T-helper 1 cell treated with Interleukin-12 subunit alpha and Interleukin-12 subunit beta and Interleukin-4 antibody, amounts not matched to agents 30 ng/mL and 1 ng/mL, for 36 hours (primary cell): ENCODE results near the gene SLC43A1. TPM values are rescaled to one million over a fixed set of nuclear protein-coding genes. Genes with fewer than 3 reads are reported as not detected.

Source experiments
- intact Hi-C: fragments of 100-400 bp; cut with micrococcal nuclease; formaldehyde crosslinking; loops from one replicate; pipeline ENCODE4 v1.15.1; 2024
- total RNA-seq: library from RNA; stranded (reverse); gene quantifications from 2 replicates; pipeline ENCODE4 v1.2.3, GENCODE V29; 2022

The SLC43A1 gene
- total RNA-seq, 1 donor from 2014 or later: 12.9 TPM

DNA sequence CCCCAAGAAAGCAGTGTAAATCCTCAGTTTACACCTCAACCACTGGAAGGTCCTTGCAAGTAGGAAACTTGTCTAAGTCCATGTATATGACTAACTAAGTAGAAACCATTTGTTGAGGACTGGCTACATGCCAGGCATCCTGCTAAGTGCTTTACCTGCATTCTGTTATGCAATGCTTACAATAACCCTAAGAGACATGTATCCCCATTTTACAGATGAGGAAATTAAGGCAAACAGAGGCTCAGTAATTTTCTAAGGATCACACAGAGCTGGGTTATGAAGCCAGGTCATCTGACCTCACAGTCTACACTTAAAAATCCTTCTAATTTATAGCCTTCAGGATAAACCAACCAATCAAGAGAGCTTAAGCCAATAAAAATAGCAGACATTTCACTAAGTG is 13.5 kb upstream of the SLC43A1 start:
- intact Hi-C loops: no loop called here

DNA sequence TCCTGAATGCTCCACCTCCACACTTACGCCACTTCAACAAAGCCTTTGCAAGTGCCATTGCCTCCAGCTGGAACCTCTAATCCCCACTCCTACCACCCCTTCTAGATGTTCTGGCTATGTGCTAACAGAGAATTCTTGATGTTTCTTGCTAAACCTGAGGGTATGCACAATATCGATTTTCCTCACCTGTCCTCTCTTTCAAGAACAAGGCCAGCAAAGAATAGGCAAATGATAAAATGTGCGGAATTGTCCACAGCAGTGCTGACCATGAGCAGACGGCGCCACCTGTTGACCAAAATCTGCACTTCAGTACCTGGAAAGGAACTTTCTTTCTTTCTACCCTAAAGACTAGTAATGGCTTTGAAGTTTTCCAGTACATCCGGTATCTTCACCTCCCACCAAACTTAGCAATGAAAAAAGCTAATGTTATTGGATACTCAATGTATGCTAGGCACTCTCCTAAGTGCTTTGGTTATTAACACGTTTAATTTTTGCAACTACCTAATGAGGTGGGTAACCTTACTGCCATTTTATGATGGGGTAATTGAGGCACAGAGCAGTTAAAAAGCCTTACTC is 11.6 kb upstream of the SLC43A1 start:
- intact Hi-C loops: loop anchor here (1.0 to 2.0 kb wide), 4 partner anchors 34 to 182 kb away; no protein-coding TSS in a partner anchor

DNA sequence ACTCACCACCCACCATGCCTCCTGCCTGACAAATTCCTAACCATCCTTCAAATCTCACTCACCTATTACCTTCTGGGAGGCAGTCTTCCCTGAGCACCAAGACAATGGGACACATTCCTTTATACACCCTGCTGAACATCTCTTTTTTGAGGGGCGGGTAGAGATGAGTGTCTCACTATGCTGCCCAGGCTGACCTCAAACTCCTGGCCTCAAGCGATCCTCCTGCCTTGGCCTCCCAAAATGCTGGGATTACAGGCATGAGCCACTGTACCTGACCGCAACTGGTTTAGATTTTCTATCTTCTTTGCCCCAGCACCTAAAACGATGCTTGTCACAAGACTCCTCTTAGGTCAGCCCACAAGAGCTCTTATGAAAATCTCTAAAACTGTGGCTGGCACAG is 7.9 kb upstream of the SLC43A1 start:
- intact Hi-C loops: no loop called here

DNA sequence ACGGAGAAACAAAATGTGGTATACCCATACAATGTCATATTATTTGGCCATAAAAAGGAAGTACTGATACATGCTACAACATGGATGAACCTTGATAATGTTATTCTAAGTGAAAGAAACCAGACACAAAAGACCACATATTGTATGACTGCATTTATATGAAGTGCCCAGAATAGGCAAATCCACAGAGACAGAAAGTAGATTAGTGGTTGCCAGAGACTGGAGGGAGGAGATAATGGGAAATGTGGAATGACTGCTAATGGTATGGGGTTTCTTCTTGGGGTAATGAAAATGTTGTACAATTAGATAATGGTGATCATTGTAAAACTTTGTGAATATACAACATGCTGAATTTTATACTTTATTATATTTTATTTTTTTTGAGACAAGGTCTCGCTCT is 5.6 kb upstream of the SLC43A1 start:
- intact Hi-C loops: no loop called here

DNA sequence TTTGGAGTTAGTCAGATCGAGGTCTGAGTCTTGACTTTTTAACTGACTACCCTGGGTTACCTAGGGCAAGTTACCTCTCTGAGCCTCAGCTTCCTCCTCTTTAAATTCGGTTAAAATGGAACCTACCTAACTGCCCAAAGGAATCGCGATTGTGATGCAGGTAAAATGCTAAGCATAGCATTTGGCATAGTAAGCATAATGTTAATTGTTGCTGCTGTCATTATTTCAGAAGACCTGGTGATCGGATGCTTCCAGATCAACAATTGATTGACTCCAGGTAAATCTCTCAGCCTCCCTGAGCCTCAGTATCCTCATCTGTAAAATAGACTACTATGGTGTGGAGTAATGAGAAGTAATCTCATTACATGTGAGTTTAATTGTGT is 550 bp upstream of the SLC43A1 start:
- intact Hi-C loops: no loop called here

DNA sequence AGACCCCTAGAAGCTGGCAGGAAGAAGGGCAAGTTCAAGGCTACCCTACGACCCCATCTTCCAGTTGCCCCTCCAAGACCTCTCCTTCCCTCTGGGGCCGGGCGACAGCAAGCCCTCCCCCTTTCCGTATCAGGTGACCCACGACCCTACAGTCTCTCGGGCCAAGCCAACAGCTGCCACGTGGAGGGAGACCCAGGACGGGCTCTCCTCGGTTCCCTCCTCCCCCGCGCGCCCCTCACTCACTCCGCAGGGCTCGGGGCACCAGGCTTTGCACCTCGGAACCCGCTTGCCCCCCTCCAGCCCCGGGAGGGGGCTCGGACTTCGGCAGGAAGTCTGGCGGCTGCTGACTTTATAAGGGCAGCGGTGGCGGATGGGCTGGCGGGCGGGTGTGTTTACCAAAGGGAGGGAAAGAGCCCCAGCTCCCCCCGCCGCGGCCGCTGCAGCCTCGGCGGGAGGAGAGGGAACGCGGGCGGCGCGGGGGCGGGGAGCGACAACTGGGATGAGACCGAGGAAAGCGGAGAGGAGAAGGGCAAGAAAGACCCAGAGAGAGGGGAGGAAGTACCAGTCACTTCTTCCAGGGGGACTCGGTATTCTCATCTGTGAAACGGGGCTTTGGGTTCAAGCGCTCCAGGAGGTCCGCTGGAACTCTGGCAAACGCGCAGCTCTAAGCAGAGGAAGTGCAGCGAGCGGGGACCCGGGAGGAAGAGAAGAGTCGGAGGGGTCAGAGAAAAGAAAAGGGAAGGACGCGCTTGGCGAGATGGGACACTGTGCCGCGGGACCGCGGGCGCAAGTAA is 767 bp downstream of the SLC43A1 start:
- intact Hi-C loops: loop anchor here (1.0 to 2.0 kb wide), 3 partner anchors 16 to 32 kb away; partner anchors contain the start of gene TIMM10

DNA sequence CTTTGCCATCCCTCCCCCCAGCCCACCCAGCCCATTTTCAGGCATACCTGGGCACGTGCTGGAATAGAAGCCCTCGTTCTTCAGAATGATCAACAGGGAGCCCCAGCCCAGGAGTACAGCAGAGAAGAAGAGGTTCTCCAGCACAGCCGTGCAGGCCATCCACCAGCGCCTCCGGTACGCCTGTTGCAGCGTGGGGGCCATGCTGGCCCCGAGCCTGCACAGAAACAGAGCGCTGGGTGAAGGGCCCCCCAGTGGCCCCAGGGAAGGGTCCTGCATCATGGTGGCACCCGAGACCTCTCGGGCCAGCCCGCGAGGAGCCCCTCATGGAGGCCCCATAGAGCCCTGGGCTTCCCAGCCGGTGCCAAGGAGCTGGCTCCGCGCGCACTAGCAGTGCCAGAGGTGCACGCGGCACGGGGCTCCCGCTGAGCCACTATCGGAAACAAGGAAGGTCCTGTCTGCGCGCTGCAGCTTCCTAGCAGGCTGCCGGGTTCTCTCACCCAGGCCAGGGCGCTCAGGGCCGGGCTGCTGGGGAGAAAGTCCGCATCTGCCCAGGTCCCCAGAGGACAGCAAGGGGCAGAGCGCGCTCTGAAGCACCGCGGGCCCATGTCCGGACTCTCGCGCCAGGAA is 1.5 kb downstream of the SLC43A1 start:
- intact Hi-C loops: loop anchor here (2.0 kb wide), 1 partner anchor 31 kb away; no protein-coding TSS in a partner anchor

DNA sequence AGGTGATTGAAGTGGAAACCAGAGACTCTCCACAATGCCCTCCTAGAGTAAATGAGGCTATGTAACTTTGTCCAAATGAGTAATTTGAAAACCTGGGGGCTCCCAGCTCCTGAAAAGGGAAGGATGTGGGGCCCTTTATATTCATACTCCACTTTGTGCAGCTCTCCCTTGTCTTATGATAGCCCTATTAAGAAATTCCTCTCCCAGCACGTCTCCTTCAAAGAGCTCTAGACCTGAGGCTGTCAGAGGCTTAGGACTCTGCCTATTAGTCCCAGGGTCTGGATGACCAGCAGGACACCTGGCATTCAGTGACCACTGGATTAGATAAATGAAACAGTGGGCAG is 2.1 kb downstream of the SLC43A1 start:
- intact Hi-C loops: no loop called here

DNA sequence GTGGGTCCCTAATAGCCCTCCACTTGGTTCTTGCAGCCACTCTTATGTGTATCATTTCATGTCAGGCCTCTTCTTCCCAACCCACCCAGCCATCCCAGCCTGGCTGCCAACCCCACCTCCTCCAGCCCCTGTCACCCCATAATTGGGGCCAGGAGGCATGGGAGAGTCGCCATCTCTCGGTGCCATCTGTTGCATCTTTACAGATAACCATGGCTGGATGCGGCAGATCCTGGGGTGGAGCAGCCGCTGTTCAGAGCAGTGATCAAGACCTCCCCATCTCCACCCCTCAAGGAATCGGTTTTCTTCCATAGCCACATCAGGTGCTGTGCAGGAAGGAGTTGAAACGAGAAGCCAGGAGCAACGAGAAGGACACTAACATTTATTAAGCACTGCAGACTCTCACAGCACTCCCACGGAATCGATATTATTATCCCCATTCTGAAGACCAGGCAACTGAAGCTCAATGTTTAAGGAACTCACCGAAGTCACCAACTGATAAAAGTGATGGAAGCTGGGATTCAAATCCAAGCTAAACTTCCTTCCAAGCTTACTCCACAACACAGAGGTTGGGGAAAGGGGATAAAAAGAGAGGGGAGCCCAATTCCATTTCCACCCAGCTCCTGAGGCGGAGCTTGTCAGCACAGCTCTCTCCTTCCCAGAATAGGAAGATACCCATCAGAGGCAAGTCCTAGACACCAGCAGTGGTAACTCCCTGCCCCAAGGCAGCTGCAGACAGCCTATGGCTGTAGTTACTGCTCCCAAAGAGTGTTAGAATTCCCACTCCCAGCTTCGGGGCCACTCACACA is 2.7 kb downstream of the SLC43A1 start:
- intact Hi-C loops: no loop called here

DNA sequence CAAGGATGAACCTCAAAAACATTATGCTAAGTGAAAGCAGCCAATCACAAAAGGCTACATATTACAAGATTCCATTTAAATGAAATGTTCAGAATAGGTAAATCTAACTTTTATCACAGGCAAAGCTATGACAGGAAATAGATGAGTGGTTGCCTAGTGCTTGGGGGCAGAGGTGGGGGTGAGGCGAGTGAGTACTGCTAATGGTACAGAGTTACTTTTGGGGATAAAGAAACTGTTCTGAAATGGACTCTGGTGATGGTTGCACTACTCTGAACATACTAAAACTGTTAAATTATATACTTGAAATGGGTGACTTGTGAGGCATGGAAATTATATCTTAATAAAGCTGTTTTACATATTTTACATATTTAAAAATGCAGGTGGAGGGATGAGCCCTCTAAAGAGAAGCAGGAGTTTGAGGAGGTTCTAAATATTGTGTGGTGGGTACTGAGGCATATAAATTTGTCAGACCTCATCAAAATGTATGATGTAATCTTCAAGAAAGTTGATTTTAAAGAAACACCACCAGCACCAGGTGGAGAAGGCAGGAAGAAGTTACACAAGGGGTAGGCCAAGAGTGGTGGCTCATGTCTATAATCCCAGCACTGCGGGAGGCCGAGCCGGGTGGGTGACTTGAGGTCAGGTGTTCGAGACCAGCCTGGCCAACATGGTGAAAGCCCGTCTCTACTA is 3.6 kb downstream of the SLC43A1 start:
- intact Hi-C loops: no loop called here

DNA sequence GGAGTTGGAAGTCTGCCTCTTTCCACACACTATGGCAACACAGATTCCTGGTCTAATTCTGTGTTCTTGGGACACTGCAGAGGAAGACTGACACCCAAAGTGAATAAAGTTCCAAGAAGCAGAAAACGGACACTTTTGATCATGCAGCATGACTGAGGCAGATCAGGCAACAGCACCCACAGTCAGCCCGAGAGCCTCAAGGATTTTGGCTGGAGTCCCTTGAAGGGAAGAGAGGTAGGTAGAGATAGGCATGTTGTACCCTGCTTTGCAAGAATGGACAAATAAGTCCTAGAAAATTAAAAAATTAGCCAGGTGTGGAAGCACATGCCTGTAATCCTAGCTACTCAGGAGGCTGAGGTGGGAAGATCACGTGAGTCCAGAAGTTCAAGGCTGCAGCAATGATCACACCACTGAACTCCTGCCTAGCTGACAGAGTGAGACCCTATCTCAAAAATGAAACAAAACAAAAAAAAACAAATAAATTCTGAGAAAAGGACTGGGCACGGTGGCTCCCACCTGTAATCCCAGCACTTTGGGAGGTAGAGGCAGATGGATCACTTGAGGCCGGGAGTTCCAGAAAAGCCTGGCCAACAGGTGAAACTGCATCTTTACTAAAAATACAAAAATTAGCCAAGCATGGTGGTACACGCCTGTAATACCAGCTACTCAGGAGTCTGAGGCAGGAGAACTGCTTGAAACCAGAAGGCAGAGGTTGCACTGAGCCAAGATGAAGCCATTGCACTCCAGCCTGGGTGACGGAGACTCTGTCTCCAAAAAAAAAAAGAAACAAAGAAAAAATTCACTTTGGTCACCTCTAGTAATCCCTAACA is 6.9 kb downstream of the SLC43A1 start:
- intact Hi-C loops: no loop called here

DNA sequence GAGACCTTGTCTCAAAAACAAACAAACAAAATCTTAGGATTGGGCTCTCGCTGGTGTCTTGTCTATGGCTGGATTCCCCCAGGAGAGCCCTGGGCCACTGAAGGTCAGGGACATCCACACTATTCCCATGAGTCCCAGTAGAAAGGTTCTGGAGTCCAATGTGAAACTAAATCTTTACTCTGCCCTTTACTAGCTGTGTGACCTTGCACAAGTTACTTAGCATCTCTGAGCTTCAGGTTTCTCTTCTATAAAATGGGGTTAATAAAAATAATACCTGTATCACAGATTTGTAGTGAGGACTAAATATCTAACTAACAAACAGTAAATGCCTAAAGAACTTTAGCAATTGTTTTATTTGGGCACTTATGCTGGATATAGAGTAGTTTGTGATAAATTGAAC is 9.0 kb downstream of the SLC43A1 start:
- intact Hi-C loops: no loop called here

DNA sequence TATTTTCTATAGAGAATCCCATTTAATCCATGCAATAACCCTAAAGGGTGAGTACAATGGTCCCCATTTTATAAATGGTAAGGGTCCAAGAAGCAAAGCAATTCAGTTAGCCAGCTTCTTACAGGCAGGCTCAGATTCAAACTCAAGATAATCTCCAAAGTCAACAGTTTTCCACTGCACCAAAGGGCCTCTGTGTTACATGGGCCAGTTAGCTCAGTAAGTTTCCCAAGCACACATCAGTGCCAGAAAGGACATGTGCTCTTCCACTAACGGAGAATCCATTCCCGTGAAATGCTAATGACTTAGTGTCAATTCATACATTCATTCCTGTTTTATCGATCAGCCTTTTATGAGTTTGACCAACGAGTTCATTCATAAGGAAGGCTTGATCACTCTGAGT is 11.0 kb downstream of the SLC43A1 start:
- intact Hi-C loops: no loop called here

DNA sequence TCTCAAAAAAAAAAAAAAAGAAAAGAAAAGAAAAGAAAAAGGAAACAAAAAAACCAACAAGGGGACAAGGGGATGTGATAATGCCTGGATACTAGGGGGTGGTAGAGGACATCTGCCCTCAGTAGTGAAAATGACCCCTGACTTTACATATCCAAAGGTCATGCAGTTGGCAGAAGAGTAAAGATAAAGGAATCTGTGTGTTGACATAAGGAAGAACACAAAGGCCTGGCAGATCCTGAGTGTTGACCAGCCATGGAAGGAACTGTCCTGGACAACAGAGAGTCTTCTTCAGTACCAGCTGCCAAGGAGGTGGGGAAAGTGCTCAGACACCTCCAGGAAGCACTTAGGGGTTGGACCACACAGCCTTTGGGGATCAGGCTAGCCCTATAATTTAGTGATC is 12.6 kb downstream of the SLC43A1 start:
- intact Hi-C loops: no loop called here

DNA sequence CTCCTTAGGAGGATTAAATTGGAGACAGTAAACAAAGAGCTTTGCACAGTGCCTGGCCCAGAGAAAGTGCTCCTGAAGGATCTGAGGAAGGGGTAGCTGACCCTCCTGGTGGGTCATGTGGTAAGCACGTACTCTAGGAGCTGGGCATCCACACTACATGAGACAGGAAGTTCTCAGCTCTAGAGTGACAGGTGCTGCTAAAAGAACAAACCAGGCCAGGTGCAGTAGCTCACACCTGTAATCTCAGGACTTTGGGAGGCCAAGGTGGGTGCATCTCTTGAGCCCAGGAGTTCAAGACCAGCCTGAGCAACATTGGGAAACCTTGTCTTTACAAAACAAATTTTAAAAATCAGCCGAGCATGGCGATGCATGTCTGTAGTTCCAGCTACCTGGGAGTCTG is 13.1 kb downstream of the SLC43A1 start:
- intact Hi-C loops: no loop called here

DNA sequence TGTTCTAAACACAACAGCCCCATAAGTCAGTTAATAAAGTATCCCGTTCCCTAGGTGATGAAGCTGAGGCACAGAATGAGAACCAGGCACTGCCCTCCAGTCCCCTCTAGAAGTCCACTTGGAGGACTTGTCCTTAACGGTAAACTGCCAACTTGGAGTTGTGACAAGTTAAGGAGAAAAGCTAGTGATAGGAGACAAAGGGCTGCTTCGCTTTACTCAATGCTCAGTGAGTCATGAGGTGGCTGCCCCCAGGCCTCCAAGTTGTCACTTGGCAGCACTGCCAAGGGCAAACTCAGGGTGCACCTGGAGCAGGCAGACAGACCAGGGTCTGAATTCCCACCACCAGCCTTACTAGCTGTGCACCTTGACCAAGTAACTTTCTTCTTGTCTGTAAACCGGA is 13.5 kb downstream of the SLC43A1 start:
- intact Hi-C loops: no loop called here

DNA sequence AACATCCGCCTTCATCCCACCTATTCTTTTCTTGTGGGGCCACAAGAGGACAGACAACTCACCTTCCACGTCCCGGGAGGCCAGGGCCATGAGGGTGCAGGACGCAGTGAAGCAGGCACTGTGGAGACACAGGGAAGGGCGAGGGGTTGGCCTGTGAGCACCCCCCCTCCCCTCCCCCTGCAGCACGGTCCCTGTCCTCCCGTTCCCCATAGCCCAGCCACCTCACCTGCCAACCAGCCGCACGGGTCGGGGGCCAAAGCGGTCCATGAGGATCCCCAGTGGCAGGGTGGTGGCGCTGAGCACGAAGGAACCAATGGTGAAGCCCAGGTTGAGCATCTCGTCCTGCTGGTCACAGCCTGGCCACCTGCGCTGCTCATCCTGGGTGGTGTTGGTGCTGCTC is 14.6 kb downstream of the SLC43A1 start:
- intact Hi-C loops: no loop called here

DNA sequence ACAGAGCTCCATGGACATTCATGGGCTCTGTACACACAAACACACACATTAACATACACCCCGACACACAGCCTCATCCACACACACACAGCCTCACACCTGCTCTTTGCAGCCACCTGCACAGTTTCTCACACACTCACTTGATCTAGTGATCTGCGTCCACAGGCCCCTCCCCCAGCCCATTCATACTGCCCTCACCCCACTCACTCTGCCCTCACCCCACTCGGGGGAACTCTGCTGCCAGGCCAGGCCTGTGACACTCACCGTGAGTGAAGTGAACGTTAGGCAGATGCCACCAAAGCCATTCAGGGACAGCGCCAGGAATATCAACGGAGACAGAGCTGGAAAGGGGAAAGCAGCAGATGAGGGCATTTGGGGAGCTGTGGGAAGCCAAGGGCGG is 15.0 kb downstream of the SLC43A1 start:
- intact Hi-C loops: no loop called here

DNA sequence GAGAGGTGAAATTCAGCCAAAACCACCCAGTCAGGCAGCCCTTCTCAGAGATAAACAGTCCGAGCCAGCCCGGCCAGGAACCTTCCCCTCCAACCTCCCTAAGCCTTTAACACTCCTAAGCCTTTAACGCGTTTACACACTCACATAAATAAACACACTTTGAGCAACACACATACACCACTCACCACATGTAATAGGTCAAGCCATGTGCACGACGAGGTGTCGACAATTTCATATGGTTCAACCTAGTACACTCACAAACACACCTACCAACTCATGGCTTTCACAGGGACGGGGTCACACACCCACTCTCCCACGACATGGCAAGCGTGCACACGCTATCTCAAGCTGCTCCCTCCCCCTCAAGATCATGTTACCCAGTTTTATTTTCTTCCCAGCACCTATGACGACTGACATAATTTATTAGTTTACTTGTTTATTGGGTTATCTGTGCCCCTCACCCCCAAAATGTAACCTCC is 15.5 kb downstream of the SLC43A1 start:
- intact Hi-C loops: no loop called here

DNA sequence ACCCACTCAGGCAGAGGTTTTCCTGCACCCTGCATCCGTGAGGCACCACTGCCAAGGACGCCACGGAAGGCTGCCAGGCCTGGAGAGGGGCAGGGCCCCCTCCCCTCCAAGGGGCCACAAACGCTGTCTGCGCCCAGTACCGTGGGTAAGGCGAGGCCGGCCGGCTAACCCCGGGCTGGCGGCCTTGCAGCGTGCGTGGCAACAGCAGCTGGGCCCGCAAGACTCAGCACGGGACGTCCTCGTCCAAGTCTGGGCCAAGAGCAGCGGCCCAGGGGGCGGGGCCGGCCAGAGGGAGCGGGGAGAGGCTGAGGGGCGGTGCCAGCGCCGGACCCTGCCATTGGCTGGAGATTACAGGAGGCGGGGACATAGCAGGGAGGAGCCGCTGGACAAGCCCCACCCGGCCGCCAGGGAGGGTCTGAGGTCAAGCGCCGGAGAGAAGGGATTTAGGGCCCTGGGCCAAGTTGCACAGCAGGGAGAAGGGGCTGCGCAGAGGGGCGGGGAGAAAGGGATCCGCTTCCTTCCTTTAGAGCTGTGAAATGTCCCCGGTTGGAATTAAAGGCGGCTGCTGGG is 16.0 kb downstream of the SLC43A1 start:
- intact Hi-C loops: no loop called here
